GM23338 (cell line): Measurements from ENCODE around the gene DNMT1.
A peak's percentile ranks its signal among the peaks of the same experiment; 100 is the strongest.

Source experiments
- CTCF ChIP-seq, 2 experiments: fragments of 200-600 bp in 1 of 2; sonication (generic) in 1 of 2; conservative IDR thresholded peaks; 2 replicates each; pipeline versions ENCODE4 v1.5.1 to v1.6.1; 2016 to 2017; ENCODE audit warnings: antibody characterized with exemption in 2 of 2, low read depth in 2 of 2, mild to moderate bottlenecking in 2 of 2, moderate library complexity in 1 of 2
- EZH2 ChIP-seq: fragments of 200-600 bp; sonication (generic); IDR thresholded peaks from one replicate; pipeline ENCODE4 v1.8.0; 2017; ENCODE audit warnings: antibody characterized with exemption, mild to moderate bottlenecking, low read depth; ENCODE audit not compliant: unreplicated experiment
- JUNB ChIP-seq: IDR thresholded peaks from one replicate; pipeline ENCODE4 v1.6.1; 2016; ENCODE audit warnings: antibody characterized with exemption; ENCODE audit not compliant: unreplicated experiment
- POLR2AphosphoS5 ChIP-seq: IDR thresholded peaks from 2 replicates; pipeline ENCODE4 v1.6.1; 2016; ENCODE audit warnings: antibody characterized with exemption, low read depth
- REST ChIP-seq: IDR thresholded peaks from one replicate; pipeline ENCODE4 v1.6.1; 2018; ENCODE audit warnings: antibody characterized with exemption; ENCODE audit not compliant: unreplicated experiment
- ZNF331 ChIP-seq: fragments of 250-450 bp; sonication (Bioruptor Pico); IDR thresholded peaks from 2 replicates; pipeline ENCODE4 v1.5.0; 2020; ENCODE audit warnings: low read depth, mild to moderate bottlenecking, moderate library complexity

- TF ChIP-seq CTCF (conservative IDR thresholded peaks at IDR 0.05; ENCODE audit: low read depth in 2 of 2) (peak in 1 of 2 experiments; percentile 28; a peak in 2 of 4 replicates), ZNF331 (no peak), JUNB (no peak), REST (no peak), POLR2AphosphoS5 (no peak), EZH2 (no peak)
Measured at GRCh38 chr19:10113592-10113963, 81.2 kb downstream of the DNMT1 start.
